HG03139 (cell line): Measurements from ENCODE around the gene LRRC74A.

ENCODE experiments used
- ATAC-seq: cut with Tn5 transposase; IDR thresholded peaks from one replicate; pipeline ENCODE4 v1.9.1; 2021; ENCODE audit not compliant: unreplicated experiment

The LRRC74A gene

GRCh38 chr14:76844223-76844622 lies 18.0 kb downstream of the LRRC74A start:
- ATAC-seq = no peak

GRCh38 chr14:76846331-76847047 lies 20.3 kb downstream of the LRRC74A start:
- no peak for ATAC-seq

- no peak for ATAC-seq
These were observed 22.7 kb downstream of the LRRC74A start for GRCh38 chr14:76848879-76849278.

GRCh38 chr14:76855066-76855465 lies 28.9 kb downstream of the LRRC74A start:
- ATAC-seq = no peak

GRCh38 chr14:76856769-76857168 lies 30.6 kb downstream of the LRRC74A start:
- no peak for ATAC-seq

- no peak for ATAC-seq
These were observed 35.5 kb downstream of the LRRC74A start for GRCh38 chr14:76861574-76862255.

GRCh38 chr14:76862546-76863282 lies 36.5 kb downstream of the LRRC74A start:
- ATAC-seq = no peak

- ATAC-seq = no peak
These were observed 37.7 kb downstream of the LRRC74A start for GRCh38 chr14:76863724-76864407.

GRCh38 chr14:76866456-76866855 lies 40.2 kb downstream of the LRRC74A start:
- no peak for ATAC-seq

GRCh38 chr14:76867516-76868453 lies 41.6 kb downstream of the LRRC74A start:
- ATAC-seq = no peak

GRCh38 chr14:76868454-76869170 lies 42.4 kb downstream of the LRRC74A start:
- ATAC-seq = no peak

GRCh38 chr14:76870166-76870565 lies 44.0 kb downstream of the LRRC74A start:
- ATAC-seq = no peak

- ATAC-seq = no peak
These were observed 46.7 kb downstream of the LRRC74A start for GRCh38 chr14:76872796-76873432.

GRCh38 chr14:76874734-76875133 lies 48.5 kb downstream of the LRRC74A start:
- ATAC-seq = no peak

GRCh38 chr14:76876076-76876475 lies 49.9 kb downstream of the LRRC74A start:
- no peak for ATAC-seq

- ATAC-seq = no peak
These were observed 51.7 kb downstream of the LRRC74A start for GRCh38 chr14:76877871-76878270.

- ATAC-seq = no peak
These were observed 54.2 kb downstream of the LRRC74A start for GRCh38 chr14:76880449-76880848.

- no peak for ATAC-seq
These were observed 55.1 kb downstream of the LRRC74A start for GRCh38 chr14:76881348-76881747.

- no peak for ATAC-seq
These were observed 56.4 kb downstream of the LRRC74A start for GRCh38 chr14:76882651-76883050.
